ENCODE results near the gene CCDC61. TPM values are rescaled to one million over a fixed set of nuclear protein-coding genes. Genes with fewer than 3 reads are reported as not detected.

The CCDC61 gene
- total RNA-seq, 1 donor from 2014 or later: 7.7 TPM

- intact Hi-C loops (cut with micrococcal nuclease): no loop called here
- DNase-seq (no peak), ATAC-seq (no peak)
Observed at GRCh38 chr19:45972947-45973540, 22.2 kb upstream of the CCDC61 start.

- peak; percentile 77 for ATAC-seq
- intact Hi-C loops (cut with micrococcal nuclease): no loop called here
- DNase-seq: peak; percentile 80
Observed at GRCh38 chr19:45973553-45974338, 21.5 kb upstream of the CCDC61 start, which contains the start of gene NOVA2. Gene NOVA2, minus strand, starts transcription at chr19:45973865. Its CDS starts 514 bp downstream, at chr19:45973351.

- intact Hi-C loops (cut with micrococcal nuclease): no loop called here
- DNase-seq (no peak), ATAC-seq (no peak)
Observed at GRCh38 chr19:45975306-45976070, 19.8 kb upstream of the CCDC61 start.

GRCh38 chr19:45976178-45976577 is 19.1 kb upstream of the CCDC61 start:
- intact Hi-C loops (cut with micrococcal nuclease): no loop called here
- ATAC-seq (no peak), DNase-seq (no peak)

- intact Hi-C loops (cut with micrococcal nuclease): no loop called here
- no peak for DNase-seq
- no peak for ATAC-seq
Observed at GRCh38 chr19:45978156-45978555, 17.1 kb upstream of the CCDC61 start.

GRCh38 chr19:45981350-45981749 is 13.9 kb upstream of the CCDC61 start:
- no peak for DNase-seq
- ATAC-seq: no peak
- intact Hi-C loops (cut with micrococcal nuclease): no loop called here

- ATAC-seq: no peak
- intact Hi-C loops (cut with micrococcal nuclease): no loop called here
- DNase-seq: no peak
Observed at GRCh38 chr19:45985321-45985720, 9.9 kb upstream of the CCDC61 start.

GRCh38 chr19:45990113-45990728 is 5.0 kb upstream of the CCDC61 start:
- no peak for DNase-seq
- intact Hi-C loops (cut with micrococcal nuclease): no loop called here
- no peak for ATAC-seq

GRCh38 chr19:45994456-45994997 is 740 bp upstream of the CCDC61 start:
- intact Hi-C loops (cut with micrococcal nuclease): no loop called here
- DNase-seq: no peak
- ATAC-seq: peak; percentile 0

GRCh38 chr19:45995715-45996385 is 583 bp downstream of the CCDC61 start:
- ATAC-seq (no peak), DNase-seq (no peak)
- intact Hi-C loops (cut with micrococcal nuclease): no loop called here

GRCh38 chr19:45996933-45997332 is 1.7 kb downstream of the CCDC61 start:
- no peak for DNase-seq
- intact Hi-C loops (cut with micrococcal nuclease): no loop called here
- ATAC-seq: no peak

- ATAC-seq (no peak), DNase-seq (no peak)
- intact Hi-C loops (cut with micrococcal nuclease): no loop called here
Observed at GRCh38 chr19:45998834-45999233, 3.6 kb downstream of the CCDC61 start.

GRCh38 chr19:45999653-46000121 is 4.4 kb downstream of the CCDC61 start:
- intact Hi-C loops (cut with micrococcal nuclease): no loop called here
- peak; percentile 46 for DNase-seq

GRCh38 chr19:46000491-46001246 is 5.4 kb downstream of the CCDC61 start:
- peak; percentile 51 for DNase-seq
- ATAC-seq: peak; percentile 67
- intact Hi-C loops (cut with micrococcal nuclease): no loop called here

More at GRCh38 chr19:45999653-46000121, 4.4 kb downstream of the CCDC61 start:
- ATAC-seq: no peak

GRCh38 chr19:46002678-46003275 is 7.5 kb downstream of the CCDC61 start:
- intact Hi-C loops (cut with micrococcal nuclease): no loop called here
- ATAC-seq (no peak), DNase-seq (no peak)

GRCh38 chr19:46006411-46006810 is 11.1 kb downstream of the CCDC61 start:
- DNase-seq (no peak), ATAC-seq (no peak)
- intact Hi-C loops (cut with micrococcal nuclease): no loop called here
